ENCODE measurements around the gene SGMS1. TPM values are rescaled to one million over a fixed set of nuclear protein-coding genes. Genes with fewer than 3 reads are reported as not detected.

SGMS1 gene
- total RNA-seq, 1 experiment from 2014 or later, result 20.4 TPM

- H3K14ac ChIP-seq (ENCODE audit: insufficient read depth, low read length), result no peak overlapping the region
- no peaks in the 10 kb centered on the region for H3K79me1 ChIP-seq (ENCODE audit: insufficient read depth, low read depth, low read length, poor library complexity, severe bottlenecking)
- H3K36me3 Mint-ChIP-seq (ENCODE audit: insufficient read depth in 1 of 3, low read depth in 3 of 3), result no peaks in the 10 kb centered on the region
- H3K4me3 Mint-ChIP-seq, result no peak overlapping the region
- H3K9me3 ChIP-seq (ENCODE audit: control insufficient read depth, low read depth, low read length), result no peaks in the 10 kb centered on the region
- no peak overlapping the region for H2BK120ac ChIP-seq (ENCODE audit: low read depth, low read length, poor library complexity, severe bottlenecking)
- no peak overlapping the region for H3K18ac ChIP-seq (ENCODE audit: insufficient read length, low read depth, low read length)
- no peaks in the 10 kb centered on the region for H3K79me2 ChIP-seq (ENCODE audit: insufficient read depth, low read length)
- H3K4me1 ChIP-seq (ENCODE audit: insufficient read depth, low read length), result no peaks in the 10 kb centered on the region
- no peak overlapping the region for H3K27ac ChIP-seq (ENCODE audit: insufficient read length, low read depth, low read length)
- no peak overlapping the region for H4K91ac ChIP-seq (ENCODE audit: insufficient read length, low read depth, low read length)
- H3K23ac ChIP-seq (ENCODE audit: insufficient read length, low read depth, low read length), result no peak overlapping the region
- H3K4me1 Mint-ChIP-seq, result peaks cover 0 to 4% of the 10 kb centered on the region in 2 experiments; a peak in 1 of 4 replicates
- H4K5ac ChIP-seq (ENCODE audit: insufficient read length, low read depth, low read length), result no peak overlapping the region
- WGBS (ENCODE audit: extremely low coverage, insufficient read length, low lambda C conversion rate), result no CpG with 5 or more reads among the region's 4 CpGs
- H2AFZ ChIP-seq (ENCODE audit: low read length), result no peak overlapping the region
- no peak overlapping the region for H3K56ac ChIP-seq (ENCODE audit: insufficient read length, low read depth, low read length)
- H3K23me2 ChIP-seq (ENCODE audit: insufficient read length, low read depth, low read length, poor library complexity, severe bottlenecking), result no peaks in the 10 kb centered on the region
- DNase-seq, result no peak
- no peak overlapping the region for H2BK15ac ChIP-seq (ENCODE audit: low read depth, low read length)
- H3K4me2 ChIP-seq (ENCODE audit: insufficient read depth, insufficient read length, low read length), result no peak overlapping the region
- no peaks in the 10 kb centered on the region for H3K9me3 Mint-ChIP-seq
- H3K9ac ChIP-seq (ENCODE audit: extremely low read depth, insufficient read length, low read length), result no peak overlapping the region
- TF ChIP-seq, protein P1, sequence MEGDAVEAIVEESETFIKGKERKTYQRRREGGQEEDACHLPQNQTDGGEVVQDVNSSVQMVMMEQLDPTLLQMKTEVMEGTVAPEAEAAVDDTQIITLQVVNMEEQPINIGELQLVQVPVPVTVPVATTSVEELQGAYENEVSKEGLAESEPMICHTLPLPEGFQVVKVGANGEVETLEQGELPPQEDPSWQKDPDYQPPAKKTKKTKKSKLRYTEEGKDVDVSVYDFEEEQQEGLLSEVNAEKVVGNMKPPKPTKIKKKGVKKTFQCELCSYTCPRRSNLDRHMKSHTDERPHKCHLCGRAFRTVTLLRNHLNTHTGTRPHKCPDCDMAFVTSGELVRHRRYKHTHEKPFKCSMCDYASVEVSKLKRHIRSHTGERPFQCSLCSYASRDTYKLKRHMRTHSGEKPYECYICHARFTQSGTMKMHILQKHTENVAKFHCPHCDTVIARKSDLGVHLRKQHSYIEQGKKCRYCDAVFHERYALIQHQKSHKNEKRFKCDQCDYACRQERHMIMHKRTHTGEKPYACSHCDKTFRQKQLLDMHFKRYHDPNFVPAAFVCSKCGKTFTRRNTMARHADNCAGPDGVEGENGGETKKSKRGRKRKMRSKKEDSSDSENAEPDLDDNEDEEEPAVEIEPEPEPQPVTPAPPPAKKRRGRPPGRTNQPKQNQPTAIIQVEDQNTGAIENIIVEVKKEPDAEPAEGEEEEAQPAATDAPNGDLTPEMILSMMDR (conservative IDR thresholded peaks at IDR 0.05), result no peak
- H2AK5ac ChIP-seq (ENCODE audit: insufficient read length, low read length), result no peak overlapping the region
- H4K8ac ChIP-seq (replicated peaks; ENCODE audit: insufficient read length, low read depth, low read length), result no peak overlapping the region
- H4K20me1 ChIP-seq (ENCODE audit: control insufficient read depth, insufficient read depth, insufficient read length), result no peaks in the 10 kb centered on the region
- no peaks in the 10 kb centered on the region for H3K27me3 Mint-ChIP-seq (ENCODE audit: low read depth)
- no peak overlapping the region for H3K27ac Mint-ChIP-seq
- H2BK12ac ChIP-seq (ENCODE audit: insufficient read length, low read depth, low read length), result no peak overlapping the region
- no peak overlapping the region for H3K4ac ChIP-seq (ENCODE audit: low read depth, low read length)
- H2BK5ac ChIP-seq (ENCODE audit: insufficient read length, low read length), result no peak overlapping the region
- no peaks in the 10 kb centered on the region for H3K27me3 ChIP-seq (ENCODE audit: insufficient read depth, low read length)
- no peak overlapping the region for H3T11ph ChIP-seq (ENCODE audit: low read length)
- H2BK20ac ChIP-seq (ENCODE audit: low read depth, low read length, poor library complexity, severe bottlenecking), result no peak overlapping the region
Observed at GRCh38 chr10:50336140-50336539, 287.6 kb downstream of the SGMS1 start.
